Renal cortical epithelial cell (primary cell): ENCODE results near the gene RAB3C. TPM values are rescaled to one million over a fixed set of nuclear protein-coding genes. Genes with fewer than 3 reads are reported as not detected.

Experiments
- DNase-seq: peaks from one replicate; pipeline ENCODE4 v3.0.0-alpha.2; 2011; ENCODE audit warnings: low read depth
- total RNA-seq: library from RNA; depleted of rRNA; stranded (reverse); fragments of >200 nt; gene quantifications from 2 replicates; pipeline ENCODE4 v1.2.3, GENCODE V29; 2014

Gene RAB3C
- total RNA-seq, 1 donor from 2014 or later, result not detected

GRCh38 chr5:58885260-58885659, 302.4 kb downstream of the RAB3C start:
- peak; percentile 73 for DNase-seq

- DNase-seq, result peak; percentile 78
Observed at GRCh38 chr5:58886315-58887207, 303.7 kb downstream of the RAB3C start.

GRCh38 chr5:58887311-58887710, 304.4 kb downstream of the RAB3C start:
- DNase-seq, result no peak

GRCh38 chr5:58887721-58888409, 305.0 kb downstream of the RAB3C start:
- no peak for DNase-seq

- no peak for DNase-seq
Observed at GRCh38 chr5:58890265-58890664, 307.4 kb downstream of the RAB3C start.

GRCh38 chr5:58890701-58891085, 307.8 kb downstream of the RAB3C start:
- no peak for DNase-seq

GRCh38 chr5:58891086-58891970, 308.5 kb downstream of the RAB3C start:
- peak; percentile 90 for DNase-seq

GRCh38 chr5:58891971-58892343, 309.1 kb downstream of the RAB3C start:
- no peak for DNase-seq

GRCh38 chr5:58893551-58893950, 310.7 kb downstream of the RAB3C start:
- DNase-seq, result no peak

GRCh38 chr5:58898006-58898405, 315.1 kb downstream of the RAB3C start:
- DNase-seq, result no peak

GRCh38 chr5:58898538-58898937, 315.7 kb downstream of the RAB3C start:
- DNase-seq, result no peak

GRCh38 chr5:58901271-58901670, 318.4 kb downstream of the RAB3C start:
- no peak for DNase-seq

- DNase-seq, result no peak
Observed at GRCh38 chr5:58902305-58902704, 319.4 kb downstream of the RAB3C start.

- DNase-seq, result peak; percentile 43
Observed at GRCh38 chr5:58902765-58903164, 319.9 kb downstream of the RAB3C start.

- no peak for DNase-seq
Observed at GRCh38 chr5:58904737-58905136, 321.9 kb downstream of the RAB3C start.

GRCh38 chr5:58905944-58906343, 323.1 kb downstream of the RAB3C start:
- DNase-seq, result no peak

Other genes starting within 250 kb of the RAB3C start
- 830 and 1,372 TPM in 2 replicates for gene PLK2, start 123.0 kb upstream of the RAB3C start, total RNA-seq
- not detected in 2 replicates for gene GAPT, start 91.6 kb upstream of the RAB3C start, total RNA-seq